MM.1S (cell line): Measurements from ENCODE around the gene UST.
"Not testable (repeated sequence)": the region's sequence is repeated elsewhere in the genome, so short reads cannot be mapped to it uniquely, and the experiment has no call there.

Experiments used
- DNase-seq: peaks from one replicate; pipeline ENCODE4 v3.0.0-alpha.2; 2015
- H2AFZ ChIP-seq: fragments of 300-600 bp; sonication (generic); 2 replicates; pipeline ENCODE4 v1.6.0; 2016; ENCODE audit warnings: antibody characterized with exemption, low read length
- H3F3A ChIP-seq: fragments of 300-600 bp; sonication (generic); 2 replicates; pipeline ENCODE4 v1.6.1; 2016; ENCODE audit warnings: mild to moderate bottlenecking, antibody characterized with exemption, low read length, moderate library complexity, mixed read lengths; ENCODE audit not compliant: insufficient read depth
- H3K27ac ChIP-seq: fragments of 300-600 bp; sonication (generic); 2 replicates; pipeline ENCODE4 v1.5.1; 2016; ENCODE audit warnings: mild to moderate bottlenecking, low read length
- H3K27me3 ChIP-seq: fragments of 300-600 bp; sonication (generic); replicated peaks from 2 replicates; pipeline ENCODE4 v1.6.0; 2016; ENCODE audit warnings: low read length; ENCODE audit not compliant: insufficient read depth
- H3K36me3 ChIP-seq: fragments of 300-600 bp; sonication (generic); replicated peaks from 2 replicates; pipeline ENCODE4 v1.6.1; 2016; ENCODE audit warnings: mild to moderate bottlenecking, low read length, mixed read lengths; ENCODE audit not compliant: insufficient read depth
- H3K4me1 ChIP-seq: fragments of 300-600 bp; sonication (generic); 2 replicates; pipeline ENCODE4 v1.6.1; 2016; ENCODE audit warnings: low read length, mixed read lengths
- H3K4me2 ChIP-seq: fragments of 300-600 bp; sonication (generic); 2 replicates; pipeline ENCODE4 v1.6.0; 2016; ENCODE audit warnings: low read depth, low read length
- H3K4me3 ChIP-seq: fragments of 300-600 bp; sonication (generic); 2 replicates; pipeline ENCODE4 v1.5.1; 2016; ENCODE audit warnings: low read length, mixed read lengths
- H3K79me2 ChIP-seq: fragments of 300-600 bp; sonication (generic); 2 replicates; pipeline ENCODE4 v1.6.1; 2016; ENCODE audit warnings: mixed run types, low read length, mixed read lengths
- H3K9ac ChIP-seq: fragments of 300-600 bp; sonication (generic); 2 replicates; pipeline ENCODE4 v1.6.1; 2016; ENCODE audit warnings: low read length, mixed read lengths
- H3K9me2 ChIP-seq: fragments of 300-600 bp; sonication (generic); replicated peaks from 2 replicates; pipeline ENCODE4 v1.6.1; 2016; ENCODE audit warnings: mild to moderate bottlenecking, low read length, mixed read lengths; ENCODE audit not compliant: insufficient read depth
- H3K9me3 ChIP-seq: fragments of 300-600 bp; sonication (generic); replicated peaks from 2 replicates; pipeline ENCODE4 v1.6.1; 2016; ENCODE audit warnings: mild to moderate bottlenecking, low read length, mixed read lengths; ENCODE audit not compliant: insufficient read depth
- H4K20me1 ChIP-seq: fragments of 300-600 bp; sonication (generic); 2 replicates; pipeline ENCODE4 v1.6.1; 2016; ENCODE audit warnings: mild to moderate bottlenecking, low read length, moderate library complexity, mixed read lengths; ENCODE audit not compliant: insufficient read depth
- CTCF ChIP-seq: fragments of 300-600 bp; sonication (generic); IDR thresholded peaks from 2 replicates; pipeline ENCODE4 v1.5.1; 2016; ENCODE audit warnings: antibody characterized with exemption, low read length, mixed read lengths
- EZH2 ChIP-seq: fragments of 300-600 bp; sonication (generic); optimal IDR thresholded peaks from 2 replicates; pipeline ENCODE3; 2017; ENCODE audit warnings: low read depth, mild to moderate bottlenecking, antibody characterized with exemption, low read length, mixed read lengths
- EZH2phosphoT487 ChIP-seq: fragments of 300-600 bp; sonication (generic); IDR thresholded peaks from 2 replicates; pipeline ENCODE4 v1.6.1; 2018; ENCODE audit warnings: antibody characterized with exemption, low read length

Gene UST

DNA sequence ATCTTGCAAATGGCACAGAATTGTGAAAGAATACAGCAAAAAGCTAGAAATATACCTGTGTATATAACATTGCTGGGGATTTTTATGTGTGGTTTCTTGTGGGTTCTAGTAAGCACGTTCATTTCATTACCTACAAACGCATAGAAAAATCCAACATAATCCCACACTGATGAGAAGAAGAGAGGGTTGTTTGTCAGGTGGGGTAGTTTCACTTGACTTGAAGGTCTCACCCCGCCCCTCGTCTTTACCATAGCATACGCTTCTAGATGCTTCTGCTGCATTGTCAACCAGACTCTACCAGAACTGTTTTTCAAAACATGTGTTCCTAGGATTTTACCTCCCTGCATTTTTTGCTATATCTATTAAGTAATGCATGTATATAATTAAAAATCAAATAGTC, 286.6 kb downstream of the UST start:
- no peak overlapping the region for H3K4me2 ChIP-seq
- H3K9me3 ChIP-seq, result no peaks in the 10 kb centered on the region
- TF ChIP-seq EZH2phosphoT487 (no peak), CTCF (no peak), EZH2 (no peak)
- H3F3A ChIP-seq, result no peaks in the 10 kb centered on the region
- no peaks in the 10 kb centered on the region for H3K4me1 ChIP-seq
- H3K27ac ChIP-seq, result no peak overlapping the region
- no peaks in the 10 kb centered on the region for H4K20me1 ChIP-seq
- no peak overlapping the region for H3K9ac ChIP-seq
- H3K36me3 ChIP-seq, result no peaks in the 10 kb centered on the region
- DNase-seq, result no peak
- no peak overlapping the region for H2AFZ ChIP-seq
- no peak overlapping the region for H3K4me3 ChIP-seq
- no peaks in the 10 kb centered on the region for H3K27me3 ChIP-seq
- H3K79me2 ChIP-seq, result no peaks in the 10 kb centered on the region
- no peaks in the 10 kb centered on the region for H3K9me2 ChIP-seq

DNA sequence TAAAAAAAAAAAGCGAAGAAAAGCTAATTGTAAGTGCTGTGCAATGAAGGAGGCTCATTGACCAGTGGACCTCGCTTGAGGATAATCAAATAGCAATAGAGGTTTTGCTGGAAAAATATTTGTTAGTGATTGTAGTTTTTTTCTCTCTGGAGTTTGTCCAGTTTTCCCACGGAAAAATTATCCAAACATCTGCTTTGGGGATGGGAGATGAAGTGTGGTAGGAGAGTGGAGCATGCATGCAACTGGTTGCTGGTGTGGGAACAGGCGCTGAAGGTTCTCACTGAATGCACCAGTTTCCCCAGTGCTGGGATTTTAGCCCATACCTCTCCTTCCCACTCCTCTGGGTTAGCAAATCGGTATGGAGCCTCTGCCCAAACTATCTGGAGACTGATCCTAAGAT, 288.9 kb downstream of the UST start:
- TF ChIP-seq EZH2phosphoT487, result no peak
- no peak for TF ChIP-seq EZH2
- TF ChIP-seq CTCF, result no peak
- no peak overlapping the region for H3K4me2 ChIP-seq
- no peak overlapping the region for H3K9ac ChIP-seq
- H3K27me3 ChIP-seq, result no peaks in the 10 kb centered on the region
- no peaks in the 10 kb centered on the region for H4K20me1 ChIP-seq
- H3K79me2 ChIP-seq, result no peaks in the 10 kb centered on the region
- H3K36me3 ChIP-seq, result no peaks in the 10 kb centered on the region
- DNase-seq, result no peak
- no peaks in the 10 kb centered on the region for H3K9me3 ChIP-seq
- H3K27ac ChIP-seq, result no peak overlapping the region
- H3K4me1 ChIP-seq, result no peaks in the 10 kb centered on the region
- H3K4me3 ChIP-seq, result no peak overlapping the region
- H3K9me2 ChIP-seq, result no peaks in the 10 kb centered on the region
- no peaks in the 10 kb centered on the region for H3F3A ChIP-seq
- no peak overlapping the region for H2AFZ ChIP-seq

- Histone ChIP-seq H2AFZ (no peak overlapping the region), H3K9ac (no peak overlapping the region), H3K27me3 (no peaks in the 10 kb centered on the region), H3K4me1 (no peaks in the 10 kb centered on the region), H3K4me3 (no peak overlapping the region), H3K9me3 (no peaks in the 10 kb centered on the region), H3K4me2 (no peak overlapping the region), H3K36me3 (no peaks in the 10 kb centered on the region), H3K27ac (no peak overlapping the region), H4K20me1 (no peaks in the 10 kb centered on the region), H3K9me2 (no peaks in the 10 kb centered on the region), H3F3A (no peaks in the 10 kb centered on the region), H3K79me2 (no peaks in the 10 kb centered on the region)
- no peak for TF ChIP-seq CTCF
- TF ChIP-seq EZH2phosphoT487, result no peak
- TF ChIP-seq EZH2, result no peak
- DNase-seq, result no peak
These were observed 290.3 kb downstream of the UST start for GRCh38 chr6:149037051-149037671.

DNA sequence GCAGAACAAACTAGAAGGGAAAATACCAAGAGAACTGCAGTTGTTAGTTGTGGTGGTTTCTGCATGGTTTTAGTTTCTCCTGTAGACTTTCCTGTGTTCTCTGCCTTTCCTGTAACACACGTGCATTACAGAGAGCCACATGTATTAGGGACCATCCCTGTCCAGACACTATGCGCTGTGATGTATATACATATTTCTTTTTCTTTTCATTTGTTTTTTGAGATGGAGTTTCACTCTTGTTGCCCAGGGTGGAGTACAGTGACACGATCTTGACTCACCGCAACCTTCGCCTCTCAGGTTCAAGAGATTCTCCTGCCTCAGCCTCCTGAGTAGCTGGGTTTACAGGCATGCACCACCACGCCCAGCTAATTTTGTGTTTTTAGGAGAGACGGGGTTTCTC, 292.2 kb downstream of the UST start:
- not testable (repeated sequence) for H3K79me2 ChIP-seq, H3K9me3 ChIP-seq, H3K27ac ChIP-seq, H3K27me3 ChIP-seq, H4K20me1 ChIP-seq, H3K36me3 ChIP-seq, H3K9ac ChIP-seq, H3K4me3 ChIP-seq, DNase-seq, H2AFZ ChIP-seq, H3K9me2 ChIP-seq, H3K4me1 ChIP-seq, H3F3A ChIP-seq, H3K4me2 ChIP-seq
